B cell (primary cell): ENCODE measurements around the gene CFAP68.

Experiments used
- EZH2 ChIP-seq: IDR thresholded peaks from 2 replicates; pipeline ENCODE4 v1.6.1; 2012; ENCODE audit warnings: borderline replicate concordance, low read depth, mild to moderate bottlenecking, moderate library complexity, low read length; ENCODE audit not compliant: insufficient read depth, poor library complexity, severe bottlenecking
- TF ChIP-seq, protein P1 (sequence below): fragments of 200-600 bp; IDR thresholded peaks from one replicate; pipeline ENCODE4 v1.8.0; 2022; ENCODE audit warnings: antibody characterized with exemption, mild to moderate bottlenecking

- TF ChIP-seq, protein P1, sequence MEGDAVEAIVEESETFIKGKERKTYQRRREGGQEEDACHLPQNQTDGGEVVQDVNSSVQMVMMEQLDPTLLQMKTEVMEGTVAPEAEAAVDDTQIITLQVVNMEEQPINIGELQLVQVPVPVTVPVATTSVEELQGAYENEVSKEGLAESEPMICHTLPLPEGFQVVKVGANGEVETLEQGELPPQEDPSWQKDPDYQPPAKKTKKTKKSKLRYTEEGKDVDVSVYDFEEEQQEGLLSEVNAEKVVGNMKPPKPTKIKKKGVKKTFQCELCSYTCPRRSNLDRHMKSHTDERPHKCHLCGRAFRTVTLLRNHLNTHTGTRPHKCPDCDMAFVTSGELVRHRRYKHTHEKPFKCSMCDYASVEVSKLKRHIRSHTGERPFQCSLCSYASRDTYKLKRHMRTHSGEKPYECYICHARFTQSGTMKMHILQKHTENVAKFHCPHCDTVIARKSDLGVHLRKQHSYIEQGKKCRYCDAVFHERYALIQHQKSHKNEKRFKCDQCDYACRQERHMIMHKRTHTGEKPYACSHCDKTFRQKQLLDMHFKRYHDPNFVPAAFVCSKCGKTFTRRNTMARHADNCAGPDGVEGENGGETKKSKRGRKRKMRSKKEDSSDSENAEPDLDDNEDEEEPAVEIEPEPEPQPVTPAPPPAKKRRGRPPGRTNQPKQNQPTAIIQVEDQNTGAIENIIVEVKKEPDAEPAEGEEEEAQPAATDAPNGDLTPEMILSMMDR: no peak
- no peak for TF ChIP-seq EZH2
Observed at GRCh38 chr11:111836721-111837120, 42.6 kb upstream of the CFAP68 start.
